Body of pancreas (tissue), 4 donors: ENCODE results near the gene PDHX.

Experiments used
- POLR2A ChIP-seq, 3 donors: fragments of 450-650 bp; IDR thresholded peaks; one replicate each; pipeline ENCODE4 v1.6.1; 2016; ENCODE audit warnings: antibody characterized with exemption in 3 of 3, mild to moderate bottlenecking in 2 of 3
- TF ChIP-seq, protein P1 (sequence below), 7 experiments: fragments of 450-650 bp in 4 of 7; fragments of 200-600 bp in 3 of 7; sonication (generic) in 3 of 7; IDR thresholded peaks; one replicate each; pipeline ENCODE4 v1.5.1; 2016 to 2019; ENCODE audit warnings: antibody characterized with exemption in 7 of 7

DNA sequence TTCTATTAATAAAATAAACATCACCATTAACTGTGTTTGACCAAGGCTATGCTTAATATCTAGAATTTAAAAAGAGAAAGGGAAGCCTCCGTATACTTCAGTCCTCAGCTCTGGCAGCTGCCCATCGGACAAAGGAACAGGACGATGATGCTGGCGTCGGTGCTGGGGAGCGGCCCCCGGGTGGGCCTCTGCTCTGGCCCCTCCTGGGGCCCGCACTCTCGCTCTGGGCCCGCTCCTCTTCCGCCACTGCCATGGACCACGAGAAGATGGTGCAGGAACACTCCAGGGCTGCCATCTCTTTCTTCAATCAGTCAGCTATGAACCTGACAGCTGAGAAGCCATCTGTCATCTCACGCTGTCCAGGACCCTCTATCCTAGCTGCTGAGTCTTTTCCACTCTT is 25.3 kb downstream of the PDHX start:
- TF ChIP-seq, protein P1, sequence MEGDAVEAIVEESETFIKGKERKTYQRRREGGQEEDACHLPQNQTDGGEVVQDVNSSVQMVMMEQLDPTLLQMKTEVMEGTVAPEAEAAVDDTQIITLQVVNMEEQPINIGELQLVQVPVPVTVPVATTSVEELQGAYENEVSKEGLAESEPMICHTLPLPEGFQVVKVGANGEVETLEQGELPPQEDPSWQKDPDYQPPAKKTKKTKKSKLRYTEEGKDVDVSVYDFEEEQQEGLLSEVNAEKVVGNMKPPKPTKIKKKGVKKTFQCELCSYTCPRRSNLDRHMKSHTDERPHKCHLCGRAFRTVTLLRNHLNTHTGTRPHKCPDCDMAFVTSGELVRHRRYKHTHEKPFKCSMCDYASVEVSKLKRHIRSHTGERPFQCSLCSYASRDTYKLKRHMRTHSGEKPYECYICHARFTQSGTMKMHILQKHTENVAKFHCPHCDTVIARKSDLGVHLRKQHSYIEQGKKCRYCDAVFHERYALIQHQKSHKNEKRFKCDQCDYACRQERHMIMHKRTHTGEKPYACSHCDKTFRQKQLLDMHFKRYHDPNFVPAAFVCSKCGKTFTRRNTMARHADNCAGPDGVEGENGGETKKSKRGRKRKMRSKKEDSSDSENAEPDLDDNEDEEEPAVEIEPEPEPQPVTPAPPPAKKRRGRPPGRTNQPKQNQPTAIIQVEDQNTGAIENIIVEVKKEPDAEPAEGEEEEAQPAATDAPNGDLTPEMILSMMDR (IDR thresholded peaks at IDR 0.05) = no peak
- TF ChIP-seq POLR2A (IDR thresholded peaks at IDR 0.05) = no peak
